Activated CD4-positive, alpha-beta T cell treated with anti-CD3 and anti-CD28 coated beads, Interleukin-2, amount 50 U/mL, for 4 hours (primary cell): ENCODE results near the gene CLEC16A.

Experiments used
- DNase-seq, 2 experiments: peaks; one replicate each; pipeline ENCODE4 v3.0.0-alpha.2; 2020

Gene CLEC16A

GRCh38 chr16:11145173-11145818 lies 200.9 kb downstream of the CLEC16A start:
- no peak for DNase-seq

DNA sequence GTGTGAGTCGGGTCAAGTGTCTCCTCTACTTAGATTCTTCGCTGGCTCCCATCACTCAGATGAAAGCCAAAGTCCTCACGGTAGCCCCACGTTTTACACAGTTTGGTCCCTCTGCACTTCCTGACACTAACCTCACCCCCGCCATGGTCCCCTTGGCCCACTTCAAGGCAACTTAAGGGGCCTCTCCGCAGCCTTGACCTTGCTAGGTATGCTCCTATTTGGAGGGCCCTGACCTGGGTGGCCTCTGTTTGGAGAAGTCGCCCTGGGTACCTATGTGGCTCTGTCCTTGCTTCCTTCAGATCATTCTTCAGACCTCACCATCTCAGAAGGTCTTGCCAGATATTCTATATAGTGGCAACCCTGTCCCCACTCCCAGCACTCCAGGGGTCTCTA lies 201.5 kb downstream of the CLEC16A start:
- DNase-seq, result no peak

DNA sequence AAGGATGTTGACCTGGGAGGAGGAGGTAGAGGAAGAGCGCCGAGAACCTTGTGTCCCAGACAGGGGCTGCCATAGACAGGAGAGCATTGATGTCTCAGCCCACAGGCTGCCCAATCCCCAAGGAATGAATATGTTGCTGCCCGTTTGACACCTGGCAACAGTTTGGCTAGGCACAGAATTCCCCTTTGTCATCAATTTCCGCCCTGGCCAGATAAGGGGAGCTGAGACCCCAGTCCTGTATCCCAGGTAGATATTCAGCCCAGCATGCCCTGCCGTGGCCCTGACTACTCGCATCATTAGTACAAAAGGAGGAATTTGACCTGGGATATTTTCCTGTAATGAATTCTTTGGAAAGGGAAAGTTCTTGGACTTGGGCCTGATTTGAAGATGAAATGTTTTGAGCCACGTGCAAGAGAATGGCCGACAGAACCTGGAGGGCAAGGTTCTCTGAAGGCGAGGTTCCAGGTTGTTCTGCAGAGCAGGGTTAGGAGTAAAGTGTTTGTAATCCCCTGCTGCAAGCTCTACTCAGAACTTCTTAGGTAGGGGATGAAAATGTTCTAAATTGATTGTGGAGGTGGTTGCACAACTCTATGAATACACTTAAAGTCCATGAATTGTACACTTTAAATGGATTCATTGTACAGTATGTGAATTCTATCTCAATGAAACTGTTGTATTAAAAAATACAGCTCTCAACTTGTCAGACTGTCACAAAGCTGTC lies 202.8 kb downstream of the CLEC16A start:
- no peak for DNase-seq

DNA sequence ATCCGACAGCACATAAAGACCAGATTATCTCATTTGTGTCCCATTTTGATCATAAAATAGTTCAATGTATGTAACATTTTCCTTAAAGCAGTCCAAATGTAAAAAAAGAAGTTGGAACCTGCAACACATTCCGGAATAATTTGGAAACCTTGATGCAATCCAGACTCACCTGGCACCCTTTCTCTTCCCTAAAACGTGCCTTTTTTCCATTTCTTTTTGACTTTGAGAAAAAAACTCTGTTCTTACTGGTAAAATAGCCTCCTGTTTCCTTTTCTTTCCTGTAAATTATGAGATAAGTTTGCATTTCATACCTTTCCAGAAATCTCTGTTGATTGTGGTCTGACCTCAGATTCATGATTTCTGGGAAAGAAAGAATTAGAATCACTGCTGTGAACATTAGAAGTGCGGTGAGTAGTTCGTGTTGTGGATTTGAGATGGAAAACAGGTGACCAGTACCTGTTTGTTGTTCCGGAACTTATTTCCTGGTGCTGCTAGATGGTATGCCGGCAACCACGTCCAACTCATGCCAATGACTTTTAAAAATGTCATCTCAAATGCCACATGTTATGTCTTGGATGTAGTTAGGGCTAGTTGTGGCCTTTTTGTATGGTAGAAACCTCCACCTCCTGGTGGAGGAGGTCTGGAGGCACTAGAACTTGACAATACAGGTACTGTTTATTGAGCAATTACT lies 203.5 kb downstream of the CLEC16A start:
- DNase-seq, result no peak

DNA sequence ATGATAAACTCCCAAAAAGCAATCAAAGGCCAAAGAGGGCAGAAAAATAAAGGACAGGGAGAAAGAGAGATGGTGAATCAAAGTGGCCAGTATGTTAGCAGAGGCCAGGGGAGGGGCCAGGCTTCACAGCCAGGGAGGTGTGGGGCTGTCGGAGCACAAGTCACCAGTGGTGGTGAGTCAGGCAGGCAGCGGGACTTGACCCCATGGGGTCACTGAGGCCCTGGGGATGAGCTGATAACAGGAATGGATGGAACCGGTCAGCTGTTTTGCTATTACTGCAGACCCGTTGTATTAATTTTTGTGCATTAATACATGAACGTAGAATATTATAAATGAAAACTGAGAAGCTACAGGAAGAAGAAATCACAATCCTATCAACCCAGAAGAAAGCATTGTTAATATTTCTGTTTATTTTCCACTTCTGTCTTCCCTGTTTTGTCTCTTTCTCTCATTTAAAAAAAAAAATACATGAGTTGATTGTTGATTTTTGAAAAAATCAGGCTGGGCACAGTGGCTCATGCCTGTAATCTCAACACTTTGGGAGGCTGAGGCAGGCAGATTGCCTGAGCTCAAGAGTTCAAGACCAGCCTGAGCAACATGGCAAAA lies 204.8 kb downstream of the CLEC16A start:
- no peak for DNase-seq

GRCh38 chr16:11150190-11150589 lies 205.8 kb downstream of the CLEC16A start:
- DNase-seq, result no peak

DNA sequence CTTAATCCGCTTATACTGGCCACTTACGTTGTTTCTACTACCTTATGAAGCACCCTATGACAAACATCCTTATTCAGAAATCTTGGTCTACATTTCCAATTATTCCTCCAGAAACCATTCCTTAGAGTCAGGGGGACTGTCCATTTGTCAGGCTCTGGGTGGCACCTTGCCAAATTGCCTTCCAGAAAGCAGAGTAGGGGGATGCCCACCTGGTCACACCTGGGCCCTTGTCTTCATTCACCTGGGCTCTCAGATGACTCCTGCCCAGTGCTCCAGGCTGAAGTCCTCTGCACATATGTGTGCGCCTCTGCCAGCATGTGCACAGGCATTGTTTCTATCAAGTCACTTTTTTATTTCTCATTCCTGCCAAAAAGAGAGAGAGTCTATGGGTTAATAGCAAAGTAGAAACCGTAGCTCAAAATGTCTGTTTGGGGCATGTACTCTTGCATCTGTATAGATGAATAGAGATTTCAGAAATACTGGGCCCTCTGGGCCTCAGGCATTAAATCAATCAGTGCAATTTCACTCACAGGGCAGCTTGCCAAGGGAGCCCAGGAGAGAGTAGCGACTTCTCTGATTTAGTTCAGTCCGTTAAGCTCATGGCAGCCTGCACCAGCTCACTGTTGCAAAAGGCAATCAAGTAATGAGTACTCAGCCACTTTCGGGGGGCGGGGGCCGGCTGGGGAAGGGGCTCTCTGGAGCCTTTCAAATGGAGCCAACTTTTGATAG lies 207.0 kb downstream of the CLEC16A start:
- DNase-seq, result no peak

GRCh38 chr16:11151885-11152629 lies 207.7 kb downstream of the CLEC16A start:
- no peak for DNase-seq

DNA sequence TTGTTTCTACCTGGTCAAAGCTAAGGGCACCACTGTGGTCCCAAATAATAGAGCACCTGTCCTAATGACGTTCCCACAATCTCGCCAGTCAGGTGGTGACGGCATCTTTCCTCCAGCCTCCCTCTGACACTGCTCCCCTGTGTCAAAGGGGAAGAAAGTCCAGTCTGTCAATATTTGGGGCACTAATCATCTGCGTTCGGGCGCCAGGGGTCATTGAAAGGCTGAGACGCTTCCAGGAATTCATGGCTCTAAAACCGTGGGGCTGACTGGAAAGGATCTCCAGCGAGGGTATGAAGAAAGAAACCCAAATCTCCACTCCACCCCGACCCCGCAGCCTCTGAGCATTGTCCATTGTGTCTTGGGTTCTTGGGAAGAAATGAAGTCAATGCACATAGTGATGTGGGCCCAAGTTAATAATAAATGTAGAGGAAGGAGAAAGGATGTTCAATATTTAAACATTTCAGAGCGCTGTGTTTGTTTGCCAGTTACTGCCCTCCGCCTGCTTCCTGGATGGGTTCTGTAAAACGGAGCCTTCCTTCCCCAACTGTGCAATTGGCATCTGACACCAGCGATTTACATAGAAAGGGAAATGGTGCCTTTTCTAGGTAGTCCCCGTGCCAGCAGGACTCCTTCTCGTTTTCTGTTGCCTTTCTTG lies 208.4 kb downstream of the CLEC16A start:
- no peak for DNase-seq

DNA sequence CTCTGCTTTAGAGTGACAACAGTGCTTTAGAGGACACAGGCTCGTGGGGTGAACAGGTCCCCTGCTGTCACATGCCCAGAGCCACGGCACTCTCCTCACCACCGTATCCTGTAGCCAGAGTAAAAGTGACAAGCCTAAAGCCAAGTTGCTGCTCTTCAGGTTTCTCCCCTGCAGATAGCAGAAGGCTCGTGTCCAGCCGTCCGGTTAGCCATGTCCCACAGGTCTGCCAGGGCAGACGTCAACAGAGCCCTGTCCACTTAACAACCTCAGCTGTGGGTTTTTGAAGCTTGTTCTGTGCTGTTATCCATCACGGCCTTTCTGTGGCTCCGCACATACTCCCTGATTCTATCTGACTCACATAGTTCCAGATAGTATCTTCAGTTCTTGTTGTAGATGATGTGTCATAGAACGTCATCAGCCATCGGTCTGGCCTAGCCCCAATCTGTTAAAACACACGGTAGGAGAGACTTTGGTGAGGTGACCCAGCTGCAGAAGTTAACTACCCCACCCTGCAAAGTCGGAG lies 211.0 kb downstream of the CLEC16A start:
- DNase-seq, result no peak

DNA sequence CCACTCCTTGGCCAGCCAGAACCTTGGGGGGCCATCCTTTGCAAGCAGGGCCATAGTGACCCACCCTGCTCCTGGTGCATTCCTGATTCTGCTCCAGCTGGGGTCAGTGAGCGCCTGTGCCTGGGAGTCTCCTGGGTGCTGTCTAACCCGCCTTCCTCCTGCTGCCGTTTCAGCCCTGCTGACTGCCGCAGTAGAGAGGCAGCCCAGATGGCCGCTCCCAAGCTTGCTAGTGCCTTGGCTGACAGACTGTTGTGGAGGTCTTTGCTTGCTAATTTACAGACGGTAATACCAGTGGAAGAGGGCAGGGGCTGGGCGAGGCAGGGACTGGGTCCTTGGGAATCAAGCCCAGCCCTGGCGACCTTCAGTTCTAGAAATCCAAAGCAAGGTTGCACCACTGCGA lies 212.0 kb downstream of the CLEC16A start:
- DNase-seq, result no peak

DNA sequence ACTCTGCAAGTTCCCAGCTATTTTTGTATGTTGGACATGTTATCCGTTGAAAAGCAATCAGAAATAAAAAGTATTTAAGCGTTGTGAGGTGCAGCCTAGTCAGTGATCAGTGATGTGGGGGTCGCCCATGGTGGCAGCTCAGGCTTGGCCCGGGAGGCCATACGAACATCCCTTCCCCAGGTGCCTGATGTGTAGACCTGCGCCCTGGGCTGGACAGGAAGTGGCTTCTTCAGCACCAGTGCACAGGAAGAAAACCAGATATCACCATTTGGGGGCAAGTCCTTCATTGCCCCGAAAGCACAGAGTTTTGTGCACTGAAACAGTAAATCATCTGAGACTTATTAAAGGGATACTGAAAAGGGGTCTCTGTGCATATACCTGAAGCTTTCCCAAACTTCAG lies 212.8 kb downstream of the CLEC16A start:
- DNase-seq, result no peak

GRCh38 chr16:11158018-11158417 lies 213.7 kb downstream of the CLEC16A start:
- DNase-seq, result no peak

DNA sequence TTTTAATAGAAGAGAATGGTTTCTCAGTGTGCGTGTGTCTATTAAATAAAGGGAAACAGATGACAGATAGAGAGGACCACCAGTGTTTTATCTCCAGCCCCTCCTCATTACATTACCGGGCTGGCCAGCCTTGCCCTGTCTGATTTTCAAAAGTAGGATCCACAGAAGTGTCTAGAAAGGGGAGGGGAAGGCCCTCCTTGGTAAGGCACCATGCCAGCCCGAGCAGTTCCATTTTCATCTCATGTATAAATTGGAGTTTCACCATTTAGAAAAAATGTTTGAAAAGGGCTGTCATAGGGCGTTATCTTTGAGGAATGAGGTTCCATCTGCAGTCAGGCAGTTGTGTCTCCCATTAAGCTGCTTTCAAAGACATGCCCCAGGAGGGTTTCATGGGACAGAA lies 214.9 kb downstream of the CLEC16A start:
- DNase-seq, result no peak

DNA sequence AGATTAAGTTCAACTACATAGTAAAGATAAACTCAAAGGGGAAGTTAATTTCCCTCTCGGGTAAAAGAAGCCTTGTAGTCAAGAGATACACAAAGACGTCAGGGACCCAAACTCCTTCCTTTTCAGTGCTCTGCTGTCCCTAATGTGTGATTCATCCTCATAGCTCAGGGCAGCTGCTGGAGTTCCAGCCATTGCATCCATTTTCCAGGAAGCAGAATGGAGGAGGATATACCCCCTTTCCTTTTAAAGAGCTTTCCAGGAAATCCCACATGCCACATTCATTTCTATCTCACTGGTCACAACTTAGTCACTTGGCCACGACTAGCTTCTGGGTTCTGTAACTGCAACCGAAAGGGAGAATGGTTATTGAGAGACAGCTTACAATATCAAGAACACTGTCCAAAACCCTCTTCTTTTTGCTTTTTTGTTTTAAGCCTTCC lies 216.3 kb downstream of the CLEC16A start:
- no peak for DNase-seq

DNA sequence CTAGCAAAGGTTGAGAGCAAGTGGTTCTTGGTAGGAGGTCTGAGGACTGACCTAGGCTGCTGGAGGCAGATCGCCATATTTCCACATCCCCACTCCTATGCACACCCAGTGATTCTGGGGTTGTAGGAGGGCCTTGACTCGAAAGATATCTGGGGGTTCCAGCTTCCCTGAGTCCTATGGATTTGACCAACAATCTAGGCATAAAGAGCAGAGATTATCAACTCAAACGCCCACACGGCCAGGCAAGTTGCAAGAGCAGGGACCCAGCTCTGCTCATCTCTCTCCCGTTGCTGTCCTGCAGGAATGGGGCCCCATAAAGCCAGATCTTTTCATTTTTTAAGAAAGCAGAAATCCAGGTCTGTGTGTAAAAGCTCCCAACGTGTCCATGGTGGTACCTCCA lies 217.1 kb downstream of the CLEC16A start:
- no peak for DNase-seq

DNA sequence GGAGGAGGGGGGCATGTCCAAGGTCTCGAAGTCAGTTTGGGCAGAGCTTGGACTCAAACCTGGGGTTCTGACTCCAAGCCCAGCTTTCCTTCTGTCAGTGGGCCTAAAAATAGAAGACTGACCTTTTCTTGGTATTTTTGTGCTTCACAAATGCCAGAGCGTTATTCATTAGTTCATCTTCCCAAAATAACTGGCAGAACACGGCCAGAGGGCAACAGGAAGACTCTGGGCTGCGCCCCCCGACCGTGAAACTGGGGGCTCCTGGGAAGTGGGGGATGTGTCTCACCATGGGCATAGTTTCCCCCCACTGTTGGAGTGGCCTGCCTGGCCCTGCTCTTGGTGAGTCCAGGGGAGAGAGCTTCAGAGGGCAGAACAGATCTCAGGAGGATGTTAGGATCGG lies 217.6 kb downstream of the CLEC16A start:
- no peak for DNase-seq

GRCh38 chr16:11162586-11163268 lies 218.4 kb downstream of the CLEC16A start:
- DNase-seq, result no peak

GRCh38 chr16:11163761-11164261 lies 219.4 kb downstream of the CLEC16A start:
- no peak for DNase-seq

DNA sequence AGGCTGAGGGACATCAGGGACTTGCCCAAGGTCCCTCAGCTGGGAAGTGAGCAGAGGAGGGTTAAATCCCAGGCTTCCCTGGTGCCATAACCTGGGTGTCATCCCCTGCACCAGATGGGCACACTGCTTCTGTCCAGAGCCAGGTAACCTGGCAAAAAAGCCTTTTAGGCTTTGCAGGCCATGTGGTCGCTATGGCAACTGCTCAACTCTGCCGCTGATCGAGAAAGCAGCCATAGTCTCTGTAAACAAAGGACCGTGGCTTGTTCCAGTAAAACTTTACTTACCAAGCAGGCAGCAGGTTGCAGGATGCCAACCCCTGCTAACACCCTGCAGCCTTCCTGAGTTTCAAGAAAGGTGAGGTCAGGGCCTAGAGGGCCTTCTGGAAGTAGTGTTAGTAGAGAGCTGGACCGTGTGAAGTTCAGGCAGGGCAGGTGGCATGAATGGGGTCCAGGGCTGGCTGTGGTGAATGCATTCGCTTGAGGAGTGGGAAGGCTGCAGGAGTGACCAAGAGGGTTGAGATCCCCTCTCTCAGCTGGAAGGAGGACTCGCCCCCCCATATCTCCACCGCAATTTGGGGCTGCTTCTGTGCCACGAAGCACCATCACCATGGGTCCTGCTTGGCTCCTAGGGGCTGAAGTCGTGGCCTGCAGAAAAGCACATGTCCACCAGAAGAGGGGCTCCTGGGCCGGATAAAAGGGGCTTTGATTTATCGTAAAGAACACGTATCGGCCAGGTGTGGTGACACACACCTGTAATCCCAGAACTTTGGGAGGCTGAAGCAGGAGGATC lies 220.3 kb downstream of the CLEC16A start:
- DNase-seq, result no peak
